OCI-LY7 (cell line): ENCODE measurements around the gene GAP43. TPM values are rescaled to one million over a fixed set of nuclear protein-coding genes. Genes with fewer than 3 reads are reported as not detected.
"Not testable (repeated sequence)": the region's sequence is repeated elsewhere in the genome, so short reads cannot be mapped to it uniquely, and the experiment has no call there.

ENCODE experiments used
- BruUV-seq: library from RNA; stranded (reverse); fragments of 400-500 nt; replicated peaks from 2 replicates; lab custom pipeline; 2021; lab: Mats Ljungman, UMichigan
- CTCF ChIA-PET: fragments of 300-600 bp; sonication (Branson Sonifier 250); formaldehyde crosslinking; loops from one replicate; lab custom pipeline; 2022; ENCODE audit warnings: antibody characterized with exemption; ENCODE audit not compliant: unreplicated experiment; lab: Charles Lee
- POLR2A ChIA-PET: fragments of 300-600 bp; sonication (Branson Sonifier 250); formaldehyde crosslinking; loops from one replicate; lab custom pipeline; 2022; ENCODE audit warnings: antibody characterized with exemption; lab: Charles Lee
- DNase-seq: peaks from one replicate; pipeline ENCODE4 v3.0.0-alpha.2; 2015; ENCODE audit warnings: low spot score
- H2AFZ ChIP-seq: fragments of 200-600 bp; sonication (generic), shearing (Covaris generic); 2 replicates; pipeline ENCODE4 v1.6.1; 2014; ENCODE audit warnings: mild to moderate bottlenecking, antibody characterized with exemption, low read length, moderate library complexity
- H3K27ac ChIP-seq: fragments of 200-600 bp; sonication (generic); 2 replicates; pipeline ENCODE4 v1.5.1; 2014; ENCODE audit warnings: mixed run types, low read depth, mild to moderate bottlenecking, moderate library complexity, low read length, inconsistent platforms; ENCODE audit not compliant: poor library complexity, severe bottlenecking
- H3K36me3 ChIP-seq: fragments of 200-600 bp; sonication (generic); 2 replicates; pipeline ENCODE4 v1.6.1; 2014; ENCODE audit warnings: mild to moderate bottlenecking, antibody characterized with exemption, low read length, moderate library complexity, mixed read lengths; ENCODE audit not compliant: insufficient read depth
- H3K4me1 ChIP-seq: fragments of 200-600 bp; sonication (generic); 2 replicates; pipeline ENCODE4 v1.5.1; 2014; ENCODE audit warnings: mild to moderate bottlenecking, low read length; ENCODE audit not compliant: insufficient read depth, poor library complexity, severe bottlenecking
- H3K4me2 ChIP-seq: fragments of 200-600 bp; sonication (generic); 2 replicates; pipeline ENCODE4 v1.6.1; 2014; ENCODE audit warnings: mild to moderate bottlenecking, low read length
- H3K4me3 ChIP-seq: fragments of 200-600 bp; sonication (generic); 2 replicates; pipeline ENCODE4 v1.5.1; 2014; ENCODE audit warnings: mild to moderate bottlenecking, low read depth, low read length; ENCODE audit not compliant: poor library complexity, severe bottlenecking
- H3K79me2 ChIP-seq: fragments of 200-600 bp; sonication (generic); 2 replicates; pipeline ENCODE4 v1.6.1; 2016; ENCODE audit warnings: low read depth, mild to moderate bottlenecking, low read length, moderate library complexity, mixed read lengths; ENCODE audit not compliant: insufficient read depth
- H3K9me2 ChIP-seq: fragments of 200-600 bp; sonication (generic); 2 replicates; pipeline ENCODE4 v1.6.1; 2016; ENCODE audit warnings: mild to moderate bottlenecking, low read length, mixed read lengths; ENCODE audit not compliant: insufficient read depth
- H3K9me3 ChIP-seq: fragments of 200-600 bp; sonication (generic); 2 replicates; pipeline ENCODE4 v1.6.1; 2014; ENCODE audit warnings: mild to moderate bottlenecking, mixed run types, low read length, mixed read lengths
- H4K20me1 ChIP-seq: fragments of 200-600 bp; sonication (generic); 2 replicates; pipeline ENCODE4 v1.6.1; 2014; ENCODE audit warnings: mild to moderate bottlenecking, antibody characterized with exemption, low read length, moderate library complexity, mixed read lengths; ENCODE audit not compliant: insufficient read depth
- CTCF ChIP-seq: fragments of 200-600 bp; sonication (generic); conservative IDR thresholded peaks from 2 replicates; pipeline ENCODE4 v1.5.1; 2014; ENCODE audit warnings: mild to moderate bottlenecking, antibody characterized with exemption, low read length, moderate library complexity, mixed read lengths
- EZH2phosphoT487 ChIP-seq: fragments of 200-600 bp; sonication (generic); IDR thresholded peaks from 2 replicates; pipeline ENCODE4 v1.6.1; 2018; ENCODE audit warnings: low read depth, borderline replicate concordance, mild to moderate bottlenecking, mixed run types, antibody characterized with exemption, low read length, moderate library complexity, mixed read lengths
- intact Hi-C: fragments of 100-400 bp; cut with micrococcal nuclease; formaldehyde crosslinking; loops from one replicate; pipeline ENCODE4 v1.10.0; 2022; ENCODE audit not compliant: unreplicated experiment
- total RNA-seq, 2 experiments: library from RNA; depleted of rRNA in 1 of 2; stranded (reverse); fragments of >200 nt in 1 of 2; shearing (Covaris generic) in 1 of 2; gene quantifications; 2 replicates each; pipeline ENCODE4 v1.2.3, GENCODE V29; 2014 to 2022

GAP43 gene
- total RNA-seq, 2 experiments from 2014 or later = not detected

- Histone ChIP-seq H3K27ac (no peak overlapping the region), H3K4me2 (no peak overlapping the region), H3K9me2 (no peaks in the 10 kb centered on the region), H3K36me3 (no peaks in the 10 kb centered on the region), H3K4me1 (no peaks in the 10 kb centered on the region), H4K20me1 (no peaks in the 10 kb centered on the region), H3K9me3 (no peaks in the 10 kb centered on the region), H2AFZ (no peak overlapping the region), H3K4me3 (no peak overlapping the region), H3K79me2 (no peaks in the 10 kb centered on the region)
- no peak for TF ChIP-seq CTCF
- no peak for TF ChIP-seq EZH2phosphoT487
- CTCF ChIA-PET = no interaction called here
- intact Hi-C loops = no loop called here
- no peak for DNase-seq
- POLR2A ChIA-PET = no interaction called here
- no TSS peak for BruUV-seq
Measured at GRCh38 chr3:115728013-115728412, 104.7 kb downstream of the GAP43 start.

GRCh38 chr3:115736341-115736740 is 113.0 kb downstream of the GAP43 start:
- H3K4me2 ChIP-seq, DNase-seq, H3K79me2 ChIP-seq, CTCF ChIA-PET, intact Hi-C loops, H2AFZ ChIP-seq, H3K4me1 ChIP-seq, H3K4me3 ChIP-seq, H3K27ac ChIP-seq, H3K9me3 ChIP-seq, H3K9me2 ChIP-seq, H4K20me1 ChIP-seq, H3K36me3 ChIP-seq, BruUV-seq: not testable (repeated sequence)
- POLR2A ChIA-PET = interaction anchor here (1.1 kb wide), 1 partner anchor 651 kb away, joined by 3 read pairs; no protein-coding TSS in a partner anchor

- intact Hi-C loops = no loop called here
- ChIA-PET CTCF (no interaction called here), POLR2A (no interaction called here)
- H3K9me2 ChIP-seq = no peaks in the 10 kb centered on the region
- no peaks in the 10 kb centered on the region for H4K20me1 ChIP-seq
- no peak overlapping the region for H3K27ac ChIP-seq
- H3K4me3 ChIP-seq = no peak overlapping the region
- H3K9me3 ChIP-seq = no peaks in the 10 kb centered on the region
- no peaks in the 10 kb centered on the region for H3K36me3 ChIP-seq
- no peaks in the 10 kb centered on the region for H3K79me2 ChIP-seq
- no peak overlapping the region for H3K4me2 ChIP-seq
- no TSS peak for BruUV-seq
- no peak overlapping the region for H2AFZ ChIP-seq
- no peaks in the 10 kb centered on the region for H3K4me1 ChIP-seq
- TF ChIP-seq EZH2phosphoT487 (no peak), CTCF (no peak)
- DNase-seq = no peak
Measured at GRCh38 chr3:115741650-115742049, 118.3 kb downstream of the GAP43 start.

- BruUV-seq, H3K79me2 ChIP-seq, H3K36me3 ChIP-seq, H3K4me3 ChIP-seq, H3K9me3 ChIP-seq, CTCF ChIA-PET, POLR2A ChIA-PET, H3K9me2 ChIP-seq, H3K4me1 ChIP-seq, intact Hi-C loops, H4K20me1 ChIP-seq, DNase-seq, H3K4me2 ChIP-seq, H3K27ac ChIP-seq, H2AFZ ChIP-seq: not testable (repeated sequence)
Measured at GRCh38 chr3:115744516-115744915, 121.2 kb downstream of the GAP43 start.

GRCh38 chr3:115752978-115753377 is 129.7 kb downstream of the GAP43 start:
- H3K27ac ChIP-seq, H3K9me2 ChIP-seq, H4K20me1 ChIP-seq, H3K79me2 ChIP-seq, BruUV-seq, CTCF ChIA-PET, intact Hi-C loops, H3K9me3 ChIP-seq, DNase-seq, H3K4me3 ChIP-seq, H3K4me2 ChIP-seq, H3K36me3 ChIP-seq, H3K4me1 ChIP-seq, H2AFZ ChIP-seq: not testable (repeated sequence)
- POLR2A ChIA-PET = interaction anchor here (0.6 kb wide), 1 partner anchor 846 kb away, joined by 3 read pairs; no protein-coding TSS in a partner anchor
